Sigmoid colon (tissue), 7 donors: Measurements from ENCODE around the gene SPAG16. TPM values are rescaled to one million over a fixed set of nuclear protein-coding genes. Genes with fewer than 3 reads are reported as not detected.

ENCODE experiments used
- DNase-seq: peaks from one replicate; pipeline ENCODE4 v3.0.0-alpha.2; 2019
- H3K27ac ChIP-seq, 4 donors: fragments of 200-600 bp; sonication (generic); one replicate each; pipeline ENCODE4 v1.5.1; 2016 to 2019; ENCODE audit warnings: mild to moderate bottlenecking in 1 of 4
- H3K27me3 ChIP-seq, 3 donors: fragments of 200-600 bp; sonication (generic); one replicate each; pipeline ENCODE4 v1.5.1; 2019; ENCODE audit warnings: mild to moderate bottlenecking in 1 of 3
- H3K36me3 ChIP-seq, 4 donors: fragments of 200-600 bp; sonication (generic); one replicate each; pipeline ENCODE4 v1.5.1; 2016 to 2019
- H3K4me1 ChIP-seq, 4 donors: fragments of 200-600 bp; sonication (generic); one replicate each; pipeline ENCODE4 v1.5.1; 2017 to 2019
- H3K4me3 ChIP-seq, 4 donors: fragments of 200-600 bp; sonication (generic); one replicate each; pipeline ENCODE4 v1.5.1; 2017 to 2019; ENCODE audit warnings: mild to moderate bottlenecking in 2 of 4, moderate library complexity in 1 of 4
- H3K9me3 ChIP-seq, 4 donors: fragments of 200-600 bp in 3 of 4; sonication (generic) in 3 of 4; one replicate each; pipeline versions ENCODE4 v1.5.1 to v1.6.1; 2013 to 2019
- CTCF ChIP-seq, 4 experiments: fragments of 450-650 bp in 3 of 4; fragments of 200-600 bp in 1 of 4; IDR thresholded peaks; one replicate each; pipeline ENCODE4 v1.5.1; 2016 to 2019; ENCODE audit warnings: antibody characterized with exemption in 4 of 4, mild to moderate bottlenecking in 3 of 4, moderate library complexity in 2 of 4
- EP300 ChIP-seq, 4 donors: sonication (generic); formaldehyde crosslinking; IDR thresholded peaks; one replicate each; pipeline ENCODE4 v1.6.1; 2017; ENCODE audit warnings: antibody characterized with exemption in 4 of 4
- POLR2A ChIP-seq, 2 donors: fragments of 450-650 bp; IDR thresholded peaks; one replicate each; pipeline ENCODE4 v1.6.1; 2016; ENCODE audit warnings: antibody characterized with exemption in 2 of 2, mild to moderate bottlenecking in 2 of 2, moderate library complexity in 2 of 2
- POLR2AphosphoS5 ChIP-seq, 4 donors: sonication (generic); formaldehyde crosslinking; IDR thresholded peaks; one replicate each; pipeline ENCODE4 v1.6.1; 2017; ENCODE audit warnings: antibody characterized with exemption in 4 of 4
- WGBS, 2 donors: extraction: QIAGEN DNeasy Blood & Tissue Kit; methylation state at CpG; one replicate each; pipeline ENCODE4 v1.1.7; 2013; 5-methylcytosine and 5-hydroxymethylcytosine counted together
- intact Hi-C: fragments of 100-400 bp; cut with DNase I; formaldehyde crosslinking; loops from one replicate; pipeline ENCODE4 v1.15.1; 2023
- polyA plus RNA-seq, 3 donors: library from polyadenylated mRNA; stranded (reverse); fragments of 200-250 nt; gene quantifications; one replicate each; pipeline ENCODE4 v1.2.3, GENCODE V29; 2013
- total RNA-seq, 4 donors: library from RNA; depleted of rRNA; stranded (reverse); fragments of >200 nt; gene quantifications; one replicate each; pipeline ENCODE4 v1.1.0, GENCODE V29; 2016
- donor health status: healthy with polysubstance abuse.
- donor health status: Bipolar disorder and iron deficiency.
- donor health status: healthy.

SPAG16 gene
- total and polyA plus RNA-seq, 7 donors = 13.1 to 70.3 (median 36.0) TPM

GRCh38 chr2:213443921-213444320 lies 159.7 kb downstream of the SPAG16 start:
- WGBS, 2 donors = 66 to 82% methylated on average over 2 of the region's 2 CpGs
- Histone ChIP-seq H3K27ac (no peak overlapping the region), H3K36me3 (no peaks in the 10 kb centered on the region), H3K4me1 (no peaks in the 10 kb centered on the region), H3K27me3 (no peaks in the 10 kb centered on the region), H3K4me3 (no peak overlapping the region), H3K9me3 (peaks cover 0 to 3% (median 0%) of the 10 kb centered on the region in 4 donors)
- intact Hi-C loops = no loop called here
- TF ChIP-seq EP300 (IDR thresholded peaks at IDR 0.05) (no peak), CTCF (IDR thresholded peaks at IDR 0.05) (no peak), POLR2A (IDR thresholded peaks at IDR 0.05) (no peak), POLR2AphosphoS5 (IDR thresholded peaks at IDR 0.05) (no peak)
- DNase-seq = no peak

GRCh38 chr2:213451542-213452239 lies 167.4 kb downstream of the SPAG16 start:
- H3K27me3 ChIP-seq = no peaks in the 10 kb centered on the region
- TF ChIP-seq POLR2A (IDR thresholded peaks at IDR 0.05) (no peak), POLR2AphosphoS5 (IDR thresholded peaks at IDR 0.05) (no peak), CTCF (IDR thresholded peaks at IDR 0.05) (no peak), EP300 (IDR thresholded peaks at IDR 0.05) (no peak)
- DNase-seq = no peak
- H3K27ac ChIP-seq = no peak overlapping the region
- H3K36me3 ChIP-seq = no peaks in the 10 kb centered on the region
- H3K4me3 ChIP-seq = no peak overlapping the region
- intact Hi-C loops = no loop called here
- H3K9me3 ChIP-seq = peaks cover 0 to 6% (median 0%) of the 10 kb centered on the region in 4 donors
- WGBS, 2 donors = 13 to 46% methylated on average over 12 of the region's 12 CpGs
- H3K4me1 ChIP-seq = no peaks in the 10 kb centered on the region

GRCh38 chr2:213455316-213456008 lies 171.2 kb downstream of the SPAG16 start:
- TF ChIP-seq EP300 (IDR thresholded peaks at IDR 0.05) (no peak), POLR2A (IDR thresholded peaks at IDR 0.05) (no peak), POLR2AphosphoS5 (IDR thresholded peaks at IDR 0.05) (no peak), CTCF (IDR thresholded peaks at IDR 0.05) (no peak)
- no peaks in the 10 kb centered on the region for H3K4me1 ChIP-seq
- H3K27ac ChIP-seq = no peak overlapping the region
- intact Hi-C loops = no loop called here
- H3K36me3 ChIP-seq = no peaks in the 10 kb centered on the region
- no peaks in the 10 kb centered on the region for H3K9me3 ChIP-seq
- 77 to 83% methylated on average over 5 of the region's 5 CpGs for WGBS, 2 donors
- no peak overlapping the region for H3K4me3 ChIP-seq
- H3K27me3 ChIP-seq = no peaks in the 10 kb centered on the region
- DNase-seq = no peak

GRCh38 chr2:213475433-213475832 lies 191.2 kb downstream of the SPAG16 start:
- intact Hi-C loops = no loop called here
- TF ChIP-seq CTCF (IDR thresholded peaks at IDR 0.05) = no peak
- TF ChIP-seq POLR2AphosphoS5 (IDR thresholded peaks at IDR 0.05) = no peak
- no peak for TF ChIP-seq EP300 (IDR thresholded peaks at IDR 0.05)
- no peak for TF ChIP-seq POLR2A (IDR thresholded peaks at IDR 0.05)
- no peak overlapping the region for H3K27ac ChIP-seq
- peaks cover 0 to 15% (median 12%) of the 10 kb centered on the region in 4 donors for H3K9me3 ChIP-seq
- no peak overlapping the region for H3K4me3 ChIP-seq
- no peaks in the 10 kb centered on the region for H3K27me3 ChIP-seq
- H3K36me3 ChIP-seq = no peaks in the 10 kb centered on the region
- H3K4me1 ChIP-seq = no peaks in the 10 kb centered on the region
- DNase-seq = no peak
